Bone marrow (tissue), 2 donors: ENCODE data around the gene BTNL9.
"Not testable (repeated sequence)": the region's sequence is repeated elsewhere in the genome, so short reads cannot be mapped to it uniquely, and the experiment has no call there.

Source experiments
- DNase-seq, 2 donors: peaks; one replicate each; lab custom pipeline; 2025; lab: John Stamatoyannopoulos, UW

The BTNL9 gene

DNA sequence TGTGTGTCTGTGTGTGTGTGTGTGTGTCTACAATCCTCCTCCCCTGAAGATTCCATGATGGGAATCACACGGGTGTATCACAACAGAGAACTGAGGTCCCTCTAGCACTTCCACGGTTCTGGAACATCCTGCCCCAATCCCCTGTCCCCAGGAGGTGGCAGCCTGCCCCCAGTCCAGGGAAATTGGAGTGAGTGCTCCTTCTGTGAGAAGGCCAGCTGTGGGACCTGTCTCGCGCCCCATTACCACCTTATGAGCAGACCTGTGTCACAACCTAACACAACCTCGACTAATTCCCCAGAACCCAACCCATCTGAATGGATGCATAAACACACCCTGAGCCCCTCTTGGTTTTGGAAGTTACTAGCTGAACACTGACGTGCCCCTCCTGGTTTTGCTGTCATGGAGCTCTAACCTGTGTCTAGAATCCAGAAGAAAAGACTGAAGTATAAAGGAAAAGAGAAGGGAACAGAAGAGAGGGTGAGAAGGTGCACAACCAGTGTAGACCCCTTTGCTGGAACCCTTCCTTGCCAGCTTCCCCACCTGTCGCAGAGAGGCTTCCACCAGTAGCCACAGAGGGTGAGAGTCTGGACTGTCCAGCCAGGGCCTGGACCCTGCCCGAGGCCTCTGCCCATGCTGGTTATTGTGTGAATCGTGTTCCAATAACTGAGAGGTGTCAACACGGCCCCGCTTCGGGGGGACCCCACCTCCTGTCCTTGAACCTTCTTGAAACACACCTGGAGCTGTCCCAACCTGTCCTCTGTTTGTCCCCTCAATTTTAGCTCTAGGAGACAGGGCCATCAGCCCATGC is 3.4 kb downstream of the BTNL9 start:
- DNase-seq: no peak

- DNase-seq: no peak
Measured at GRCh38 chr5:181044093-181044599, 4.1 kb downstream of the BTNL9 start.

DNA sequence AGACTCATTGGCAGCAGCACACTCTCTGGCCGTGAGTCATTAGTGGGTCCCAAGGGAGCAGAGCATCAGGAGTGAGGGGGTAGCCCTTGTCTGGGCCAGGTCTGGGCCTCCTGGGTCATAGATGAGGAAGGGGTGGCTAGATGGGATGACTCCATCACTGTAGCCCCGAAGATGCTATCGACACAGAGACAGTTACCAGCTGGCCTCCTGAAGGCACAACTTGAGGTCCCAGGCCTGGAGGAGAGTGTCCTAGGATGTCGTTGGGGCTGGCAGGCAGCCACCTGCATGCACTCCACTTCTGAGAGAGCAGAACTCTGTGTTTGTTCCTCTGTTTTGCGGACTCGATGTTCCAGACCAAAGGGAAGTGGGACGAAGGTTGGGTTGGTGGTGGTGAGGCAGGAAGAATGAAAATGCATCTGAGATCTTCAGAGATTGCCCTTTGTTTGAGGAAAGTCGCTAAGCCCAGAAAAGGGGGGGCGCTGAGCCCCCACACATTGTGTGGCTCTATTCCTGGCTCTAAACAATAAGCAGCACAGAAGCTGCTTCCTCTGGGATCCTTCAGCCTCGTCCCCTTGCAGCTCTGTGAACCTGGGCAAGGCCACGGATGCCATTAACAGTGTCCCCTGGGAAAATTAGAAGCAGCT is 4.7 kb downstream of the BTNL9 start:
- no peak for DNase-seq

GRCh38 chr5:181045316-181045715 is 5.2 kb downstream of the BTNL9 start:
- DNase-seq: no peak

DNA sequence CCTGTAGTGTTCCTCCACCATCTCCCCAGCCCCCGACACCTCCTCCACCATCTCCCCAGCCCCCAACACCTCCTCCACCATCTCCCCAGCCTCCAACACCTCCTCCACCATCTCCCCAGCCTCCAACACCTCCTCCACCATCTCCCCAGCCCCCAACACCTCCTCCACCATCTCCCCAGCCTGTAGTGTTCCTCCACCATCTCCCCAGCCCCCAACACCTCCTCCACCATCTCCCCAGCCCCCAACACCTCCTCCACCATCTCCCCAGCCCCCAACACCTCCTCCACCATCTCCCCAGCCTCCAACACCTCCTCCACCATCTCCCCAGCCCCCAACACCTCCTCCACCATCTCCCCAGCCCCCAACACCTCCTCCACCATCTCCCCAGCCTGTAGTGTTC is 5.8 kb downstream of the BTNL9 start:
- not testable (repeated sequence) for DNase-seq

DNA sequence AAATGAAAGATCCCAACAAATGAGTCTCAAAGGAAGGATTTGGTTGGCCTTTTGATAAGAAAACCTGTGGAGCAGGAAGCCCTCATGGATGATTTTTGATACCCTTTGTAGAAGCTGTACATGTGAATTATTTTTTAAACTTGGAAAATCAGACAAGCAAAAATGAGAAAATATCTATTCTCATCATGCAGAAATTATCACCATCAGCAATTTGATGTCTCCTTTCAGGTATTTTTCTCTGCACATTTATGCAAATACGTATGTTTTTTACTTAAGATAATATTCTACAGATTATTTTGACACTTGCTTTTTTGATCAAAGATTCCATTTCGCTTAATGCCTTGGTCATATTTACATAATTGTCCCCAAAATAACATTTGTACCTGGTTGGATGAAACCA is 7.2 kb downstream of the BTNL9 start:
- no peak for DNase-seq

- no peak for DNase-seq
Measured at GRCh38 chr5:181047921-181048320, 7.9 kb downstream of the BTNL9 start.

- DNase-seq: no peak
Measured at GRCh38 chr5:181050016-181050415, 9.9 kb downstream of the BTNL9 start.

GRCh38 chr5:181051841-181052671 is 12.0 kb downstream of the BTNL9 start:
- no peak for DNase-seq

DNA sequence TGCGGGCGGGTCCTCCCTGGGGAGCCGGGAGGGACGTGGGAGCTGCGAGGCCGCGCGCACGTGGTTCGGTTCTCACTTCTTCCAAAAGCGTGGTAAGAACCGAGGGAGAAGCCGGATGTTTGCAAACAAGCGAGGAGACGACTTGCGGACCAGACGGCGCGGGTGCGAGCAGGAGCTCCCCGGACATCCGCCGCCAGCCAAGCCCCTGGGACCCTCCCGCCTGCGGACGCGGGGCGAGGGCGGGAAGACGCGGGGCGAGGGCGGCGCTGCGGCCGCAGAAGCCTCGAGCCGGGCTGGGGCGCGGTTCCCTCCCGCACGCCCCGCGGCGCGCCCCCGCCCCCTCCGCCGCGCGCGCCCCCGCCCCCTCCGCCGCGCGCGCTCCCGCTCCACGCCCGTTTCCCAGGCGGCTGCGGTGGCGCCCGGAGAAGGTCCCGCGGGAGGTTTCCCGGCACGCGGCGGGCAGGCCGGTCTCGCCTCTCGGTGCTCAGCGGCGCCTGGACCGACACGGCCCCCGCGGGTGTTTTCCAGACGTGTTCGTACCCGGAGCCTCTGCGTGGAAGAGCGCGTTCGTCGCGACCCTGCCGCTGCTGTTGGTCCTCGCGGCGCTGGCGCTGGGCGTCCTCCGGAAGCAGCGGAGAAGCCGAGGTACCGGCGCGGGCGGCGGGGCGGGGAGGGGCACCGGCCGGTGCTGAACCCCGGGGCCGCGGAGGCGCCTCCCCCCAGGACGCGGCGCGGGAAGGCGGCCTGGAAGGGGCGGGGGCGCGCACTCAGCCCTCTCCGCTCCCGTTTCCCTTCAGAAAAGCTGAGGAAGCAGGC is 12.8 kb downstream of the BTNL9 start:
- no peak for DNase-seq

- DNase-seq: no peak
Measured at GRCh38 chr5:181053488-181054121, 13.5 kb downstream of the BTNL9 start.

GRCh38 chr5:181054138-181054537 is 14.1 kb downstream of the BTNL9 start:
- DNase-seq: no peak

DNA sequence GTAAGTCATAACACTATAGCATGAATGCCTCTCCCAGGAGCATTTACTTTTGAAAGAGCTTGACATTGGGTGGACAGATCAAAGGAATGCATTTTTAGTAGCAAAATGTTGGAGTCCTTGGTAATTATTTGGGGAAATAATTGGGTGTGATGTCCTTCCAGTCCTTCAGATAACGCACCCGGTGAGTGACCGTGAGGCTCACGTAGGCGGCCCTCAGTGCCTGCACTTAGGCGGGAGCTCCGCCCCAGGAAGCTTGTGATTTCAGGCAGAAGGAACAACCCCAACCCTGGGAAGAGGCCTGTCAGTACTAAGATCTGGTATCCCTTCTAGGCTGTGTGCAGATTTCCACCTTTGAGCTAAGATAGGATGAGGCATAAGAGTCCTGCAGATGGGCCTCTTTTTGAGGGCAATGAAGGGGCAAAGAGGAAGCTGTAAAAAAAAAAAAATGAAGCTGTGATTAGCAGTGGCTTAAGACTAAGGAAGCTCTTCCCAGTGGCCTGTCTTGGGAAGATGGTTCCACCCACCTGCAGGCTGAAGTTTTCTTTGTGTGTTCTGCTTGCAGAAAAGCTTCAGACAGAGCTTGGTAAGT is 14.9 kb downstream of the BTNL9 start:
- no peak for DNase-seq

DNA sequence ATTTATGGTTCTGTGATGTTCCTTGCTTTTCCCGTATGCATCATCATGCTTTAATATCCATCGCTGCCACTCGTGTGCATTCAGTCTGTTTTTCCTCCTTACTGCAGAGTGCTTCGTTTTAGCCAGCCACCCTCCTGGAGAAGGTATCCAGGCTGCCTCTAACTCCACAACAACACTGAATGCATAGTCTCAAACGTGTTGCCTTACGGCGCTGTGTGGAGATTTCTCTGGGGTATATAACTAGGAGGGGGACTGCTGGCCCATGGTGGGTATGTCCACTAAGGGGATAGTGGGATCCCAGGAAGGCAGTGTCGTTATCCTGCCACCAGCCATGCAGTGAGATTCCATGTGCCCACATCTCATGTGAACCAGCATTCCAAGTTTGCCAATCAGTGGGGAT is 16.4 kb downstream of the BTNL9 start:
- DNase-seq: no peak

DNA sequence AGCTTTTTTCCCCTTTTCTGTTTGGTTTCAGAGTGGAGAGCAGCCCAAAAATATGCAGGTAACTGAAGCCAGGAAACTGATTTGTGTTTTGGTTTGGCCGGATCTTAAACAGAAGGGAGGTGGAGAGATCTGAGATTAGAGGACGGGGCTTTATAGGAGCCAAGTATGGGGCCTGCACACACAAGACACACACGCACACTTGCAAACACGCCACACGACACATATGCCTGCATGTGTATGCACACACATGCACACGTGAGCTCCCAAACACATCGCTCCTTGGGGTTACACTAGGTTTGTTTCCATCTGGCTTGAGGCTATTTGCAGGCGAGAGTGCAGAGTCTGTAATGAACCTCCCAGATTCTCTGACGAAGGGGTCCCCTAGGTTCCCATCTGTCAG is 18.3 kb downstream of the BTNL9 start:
- DNase-seq: no peak

DNA sequence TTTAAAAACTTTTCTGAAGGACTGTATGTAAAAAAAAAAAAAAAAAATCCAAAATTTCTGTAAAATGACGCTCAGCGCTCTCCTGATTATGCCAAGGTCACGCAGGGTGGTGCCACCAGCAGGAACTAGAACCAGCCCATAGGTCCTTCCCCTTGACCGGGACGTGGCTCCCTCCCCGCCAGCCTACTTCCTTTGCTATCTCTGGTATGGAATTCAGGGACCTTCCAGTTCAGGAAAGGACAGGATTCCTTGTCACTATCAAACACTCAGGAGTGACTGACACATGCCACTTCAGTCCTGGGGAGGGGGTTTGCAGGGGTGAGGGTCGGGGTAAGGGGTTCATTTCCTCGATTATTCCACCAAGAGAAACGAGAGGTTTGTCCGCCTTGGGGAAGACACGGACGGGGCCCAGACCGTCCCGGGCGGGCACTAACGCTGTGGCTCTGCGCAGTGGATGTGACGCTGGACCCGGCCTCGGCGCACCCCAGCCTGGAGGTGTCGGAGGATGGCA is 18.8 kb downstream of the BTNL9 start:
- no peak for DNase-seq

- no peak for DNase-seq
Measured at GRCh38 chr5:181059297-181060230, 19.5 kb downstream of the BTNL9 start.

DNA sequence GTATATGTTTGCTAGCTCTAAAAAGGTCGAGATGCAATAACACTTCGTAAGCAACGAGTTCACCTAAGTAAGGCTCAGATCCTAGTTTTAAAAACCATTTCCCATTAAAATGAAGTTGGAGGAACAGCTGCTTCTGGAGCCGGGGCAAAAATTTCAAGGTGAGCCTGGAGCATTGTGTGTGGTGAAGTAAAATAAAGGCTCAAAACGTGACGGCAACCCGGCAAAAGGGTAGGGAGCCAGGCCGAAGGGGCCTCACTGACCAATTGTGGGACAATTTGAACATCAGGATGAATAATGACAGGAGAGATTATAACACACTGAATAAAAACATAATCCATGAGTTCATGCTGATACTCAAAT is 20.1 kb downstream of the BTNL9 start:
- no peak for DNase-seq

DNA sequence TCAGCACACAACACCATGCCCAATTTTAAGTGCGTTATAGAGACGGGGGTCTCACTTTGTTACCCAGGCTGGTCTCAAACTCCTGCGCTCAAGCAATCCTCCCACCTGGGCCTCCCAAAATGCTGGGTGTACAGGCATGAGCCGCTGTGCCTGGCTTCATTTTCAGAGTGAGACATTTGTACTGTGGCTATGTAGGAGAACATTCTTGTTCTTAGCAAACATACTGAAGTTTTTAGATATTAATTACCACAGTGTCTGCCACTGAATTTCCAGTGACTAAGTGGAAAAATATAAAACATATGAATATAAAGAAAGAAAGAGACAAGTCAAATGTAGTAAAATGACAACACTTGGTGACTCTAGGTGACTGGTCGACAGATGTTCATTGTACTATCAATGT is 20.9 kb downstream of the BTNL9 start:
- no peak for DNase-seq

DNA sequence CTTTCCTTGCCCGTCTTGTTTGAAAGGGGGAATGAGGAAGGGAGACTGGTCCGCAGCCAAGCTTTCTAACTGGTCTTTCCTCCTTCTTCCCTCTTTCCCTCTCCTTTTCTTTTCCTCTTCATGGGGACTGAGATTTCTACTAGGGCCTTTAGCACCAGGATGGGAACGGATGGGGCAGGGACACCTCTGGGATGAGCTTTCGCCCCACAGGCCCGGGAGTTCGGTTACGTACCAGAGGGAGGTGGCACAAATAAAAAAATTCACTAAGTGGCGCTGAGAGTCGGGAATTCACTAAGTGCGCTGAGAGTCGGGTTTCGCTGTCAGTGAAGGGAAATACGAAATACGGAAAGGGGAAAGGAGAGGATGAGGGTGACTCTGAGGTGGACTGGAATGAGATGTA is 21.6 kb downstream of the BTNL9 start:
- no peak for DNase-seq
